GM12891 (cell line): ENCODE data around the gene GRIK3.

Source experiments
- DNase-seq: peaks from one replicate; pipeline ENCODE4 v3.0.0; 2011; ENCODE audit warnings: low spot score; ENCODE audit not compliant: insufficient read length
- FAIRE-seq: peaks from 2 replicates; lab custom pipeline; 2011; peaks lifted over from hg19 to GRCh38; lab: Jason Lieb, UNC
- PAX5 ChIP-seq: IDR thresholded peaks from 2 replicates; pipeline ENCODE4 v1.6.1; 2011; ENCODE audit warnings: low read length, moderate library complexity, mild to moderate bottlenecking; ENCODE audit not compliant: insufficient read depth, severe bottlenecking
- POLR2A ChIP-seq: IDR thresholded peaks from 2 replicates; pipeline ENCODE4 v1.6.1; 2011; ENCODE audit warnings: low read depth, low read length, control low read depth
- POLR2AphosphoS5 ChIP-seq: IDR thresholded peaks from 2 replicates; pipeline ENCODE4 v1.6.1; 2011; ENCODE audit warnings: low read depth, low read length, control low read depth
- POU2F2 ChIP-seq: IDR thresholded peaks from 2 replicates; pipeline ENCODE4 v1.6.1; 2011; ENCODE audit warnings: low read depth, mild to moderate bottlenecking, control low read depth, low read length, moderate library complexity
- SPI1 ChIP-seq: IDR thresholded peaks from 2 replicates; pipeline ENCODE4 v1.6.1; 2011; ENCODE audit warnings: low read depth, low read length, control low read depth
- TAF1 ChIP-seq: IDR thresholded peaks from 2 replicates; pipeline ENCODE4 v1.6.1; 2011; ENCODE audit warnings: low read depth, low read length, control low read depth

The GRIK3 gene

DNA sequence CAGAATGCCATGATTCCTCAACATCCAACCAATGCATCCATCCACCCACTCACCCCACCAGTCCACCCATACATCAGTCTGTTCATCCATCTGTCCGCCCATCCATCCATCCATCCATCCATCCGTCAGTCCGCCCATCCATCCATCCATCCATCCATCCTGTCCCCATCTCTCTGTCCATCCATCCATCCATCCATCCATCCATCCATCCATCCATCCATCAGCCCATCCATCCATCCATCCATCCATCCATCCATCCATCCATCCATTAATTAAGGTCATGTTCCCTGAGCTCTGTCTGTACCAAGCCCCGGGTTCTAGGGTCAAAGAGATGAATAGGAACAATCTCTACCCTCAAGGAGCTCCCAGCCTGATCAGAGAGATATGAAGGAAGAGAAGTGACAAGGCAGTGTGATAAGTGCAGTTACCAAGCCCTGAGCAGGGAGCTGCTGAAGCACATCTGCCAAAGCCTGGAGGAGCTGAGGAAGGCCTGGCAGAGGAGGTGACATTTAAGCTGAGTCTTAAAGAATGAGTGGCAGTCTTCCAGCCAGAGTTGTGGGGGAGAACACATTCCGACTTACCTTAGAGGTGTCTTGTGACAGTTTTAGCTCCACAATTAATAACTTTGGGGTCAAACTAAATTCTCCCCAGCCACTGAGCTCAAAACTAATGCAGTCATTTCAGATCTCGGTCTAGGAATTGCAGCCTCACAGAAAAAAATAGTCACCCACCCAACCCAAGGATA is 47.9 kb downstream of the GRIK3 start:
- DNase-seq, result no peak
- no peak for TF ChIP-seq POU2F2
- TF ChIP-seq PAX5, result no peak
- no peak for TF ChIP-seq SPI1
- TF ChIP-seq POLR2A, result no peak
- no peak for TF ChIP-seq POLR2AphosphoS5
- TF ChIP-seq TAF1, result no peak
- no peak for FAIRE-seq

DNA sequence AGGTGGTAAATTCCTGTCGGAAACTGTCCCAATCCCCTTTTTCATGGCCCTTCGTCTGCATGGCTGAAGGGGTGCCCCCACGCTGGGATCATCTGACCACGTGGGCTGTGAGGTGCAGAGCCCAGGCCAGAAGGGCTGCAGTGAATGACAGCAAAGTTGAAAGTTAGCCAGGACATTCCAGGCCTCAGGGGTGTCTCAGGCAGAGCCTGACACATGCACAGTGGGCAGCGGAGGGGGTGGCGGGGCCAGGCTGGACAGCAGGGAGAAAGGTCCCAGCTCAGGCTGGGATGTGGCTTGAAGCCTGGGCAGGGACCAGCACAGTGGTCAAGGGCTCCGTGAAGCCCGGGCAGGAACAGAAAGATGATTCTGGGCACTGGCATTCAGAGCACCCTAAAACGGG is 49.6 kb downstream of the GRIK3 start:
- no peak for TF ChIP-seq PAX5
- no peak for TF ChIP-seq POU2F2
- no peak for TF ChIP-seq POLR2A
- TF ChIP-seq SPI1, result no peak
- no peak for TF ChIP-seq TAF1
- TF ChIP-seq POLR2AphosphoS5, result no peak
- no peak for DNase-seq
- no peak for FAIRE-seq

DNA sequence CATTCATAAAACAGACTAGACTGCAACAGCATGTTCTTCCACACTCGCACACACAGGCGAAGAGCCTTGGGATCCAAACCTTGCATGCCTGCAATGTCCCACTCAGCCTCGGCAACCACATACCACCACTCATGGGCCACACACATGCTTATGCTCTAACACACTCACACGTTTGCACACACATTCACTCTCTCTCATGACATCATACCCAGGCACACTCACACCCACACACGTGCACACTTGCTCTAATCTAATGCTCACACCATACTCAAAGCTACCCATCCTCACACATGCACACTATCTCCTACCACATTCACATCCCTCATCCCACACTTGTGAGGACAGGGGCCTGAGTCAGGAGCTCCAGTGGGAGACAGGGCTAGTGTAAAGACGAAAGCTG is 50.3 kb downstream of the GRIK3 start:
- TF ChIP-seq POU2F2 (no peak), POLR2AphosphoS5 (no peak), PAX5 (no peak), TAF1 (no peak), POLR2A (no peak), SPI1 (no peak)
- DNase-seq, result no peak
- no peak for FAIRE-seq

DNA sequence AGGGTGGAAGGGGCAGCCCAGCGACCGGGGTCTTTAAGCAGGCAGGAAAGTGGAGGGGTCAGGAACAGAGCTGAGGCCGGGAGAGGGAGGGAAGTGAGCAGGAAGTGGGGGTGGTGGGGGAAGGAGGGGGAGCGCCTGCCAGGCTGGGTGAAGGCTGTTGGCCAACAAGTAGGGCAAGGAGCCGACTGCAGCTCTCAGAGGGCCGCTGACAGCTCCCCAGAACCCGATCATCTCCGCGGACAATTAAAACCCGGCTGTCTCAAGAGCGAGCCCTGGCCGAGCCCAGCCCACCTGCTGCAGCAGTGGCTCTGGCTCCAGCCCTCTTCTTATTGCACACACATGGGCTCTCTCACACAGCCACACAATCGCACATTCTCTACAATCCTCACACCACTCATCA is 51.6 kb downstream of the GRIK3 start:
- DNase-seq, result no peak
- FAIRE-seq, result no peak
- TF ChIP-seq SPI1 (no peak), POLR2A (no peak), POLR2AphosphoS5 (no peak), POU2F2 (no peak), TAF1 (no peak), PAX5 (no peak)

DNA sequence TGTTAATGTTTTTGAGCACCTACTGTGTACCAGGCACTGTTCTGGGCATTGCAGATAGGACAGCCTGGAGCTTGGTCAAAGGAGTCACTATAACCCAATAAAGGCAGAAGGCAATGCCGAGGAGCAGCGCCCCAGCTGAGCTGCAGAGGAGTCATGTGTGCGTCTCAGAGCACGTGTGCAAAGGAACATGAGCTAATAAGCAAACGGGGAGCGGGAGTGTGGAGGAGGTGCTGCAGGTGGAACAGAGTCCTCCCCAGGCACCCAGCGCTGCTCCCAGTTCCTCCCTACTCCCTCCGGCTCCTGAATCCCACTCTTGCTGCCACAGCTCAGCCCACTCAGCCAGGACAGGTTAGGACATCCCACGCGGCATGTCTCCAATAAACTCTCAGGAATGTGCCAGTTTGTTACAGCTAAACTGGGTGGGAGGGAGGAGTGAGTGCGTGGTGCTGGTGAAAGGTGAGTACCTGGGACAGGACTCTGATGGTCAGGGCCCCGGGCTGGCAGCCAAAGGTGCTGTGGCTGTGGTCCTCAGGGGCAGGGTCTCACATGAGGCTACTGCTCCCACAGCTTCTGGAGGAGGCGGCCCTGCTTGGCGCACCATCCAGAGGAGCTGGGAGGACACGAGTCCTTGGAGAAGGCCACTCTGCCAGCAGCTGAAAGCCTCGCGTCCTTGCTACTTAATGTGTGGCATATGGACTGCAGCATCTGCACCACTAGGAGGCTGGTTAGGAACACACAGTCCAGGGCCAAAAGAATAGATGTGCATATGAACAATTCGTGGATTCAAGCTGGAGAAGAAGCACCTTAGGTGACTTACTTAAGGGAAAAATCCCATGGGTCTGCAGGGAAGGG is 52.3 kb downstream of the GRIK3 start:
- no peak for TF ChIP-seq TAF1
- TF ChIP-seq POLR2A, result no peak
- no peak for TF ChIP-seq SPI1
- TF ChIP-seq POLR2AphosphoS5, result no peak
- no peak for TF ChIP-seq PAX5
- no peak for TF ChIP-seq POU2F2
- FAIRE-seq (no peak), DNase-seq (no peak)

DNA sequence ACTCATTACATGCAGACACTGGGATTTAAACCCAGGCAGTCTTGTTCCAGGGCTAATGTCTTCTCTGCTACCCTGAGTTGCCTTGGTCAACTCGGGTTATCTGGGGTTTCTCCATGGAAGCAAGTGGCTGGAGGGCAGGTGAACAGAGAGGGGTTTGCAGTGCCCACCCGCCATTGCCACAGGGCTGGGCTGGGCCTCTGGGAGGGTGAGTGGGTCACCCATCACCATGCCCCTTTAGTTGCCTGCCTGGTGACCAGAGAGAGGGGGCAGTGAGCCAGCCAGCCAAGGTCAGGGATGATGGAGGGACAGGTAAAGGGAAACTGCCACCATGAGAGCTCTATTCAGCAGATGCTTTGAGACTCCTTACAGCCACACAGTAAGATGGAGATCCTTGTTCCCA is 53.2 kb downstream of the GRIK3 start:
- TF ChIP-seq PAX5 (no peak), SPI1 (no peak), TAF1 (no peak), POU2F2 (no peak), POLR2A (no peak), POLR2AphosphoS5 (no peak)
- FAIRE-seq (no peak), DNase-seq (no peak)

DNA sequence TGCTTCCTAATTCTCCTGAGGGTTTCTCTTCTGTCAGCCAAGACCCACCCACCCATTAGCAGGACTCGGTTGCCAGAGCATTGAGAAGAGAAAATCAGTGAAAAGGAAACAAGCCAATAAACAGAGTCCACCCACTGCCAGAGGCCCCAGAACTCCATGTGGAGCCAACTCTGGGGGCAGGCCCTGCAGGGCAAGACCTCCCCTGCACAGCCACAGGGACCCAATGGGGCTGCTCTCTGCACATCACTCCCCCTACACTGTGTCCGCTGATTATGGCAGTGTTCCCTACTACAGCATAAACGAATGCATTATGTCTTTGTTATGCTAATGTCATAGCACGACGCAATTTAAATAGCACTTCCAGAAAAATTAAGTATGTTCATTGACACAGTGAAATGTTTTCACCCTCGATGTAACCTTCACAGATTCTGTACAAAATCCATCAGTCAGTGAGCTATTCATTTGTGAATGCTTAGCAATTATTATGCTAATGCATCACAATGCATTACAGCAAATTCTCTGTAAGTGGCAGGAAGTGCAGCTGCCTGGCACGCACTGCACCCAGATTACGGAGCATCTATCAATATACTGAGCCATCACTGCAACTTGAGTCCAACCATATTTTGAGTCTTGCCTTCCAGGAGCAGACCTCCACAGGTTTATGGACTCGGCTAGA is 56.4 kb downstream of the GRIK3 start:
- FAIRE-seq, result no peak
- TF ChIP-seq SPI1 (no peak), POLR2A (no peak), TAF1 (no peak), POLR2AphosphoS5 (no peak), POU2F2 (no peak), PAX5 (no peak)
- DNase-seq, result no peak

DNA sequence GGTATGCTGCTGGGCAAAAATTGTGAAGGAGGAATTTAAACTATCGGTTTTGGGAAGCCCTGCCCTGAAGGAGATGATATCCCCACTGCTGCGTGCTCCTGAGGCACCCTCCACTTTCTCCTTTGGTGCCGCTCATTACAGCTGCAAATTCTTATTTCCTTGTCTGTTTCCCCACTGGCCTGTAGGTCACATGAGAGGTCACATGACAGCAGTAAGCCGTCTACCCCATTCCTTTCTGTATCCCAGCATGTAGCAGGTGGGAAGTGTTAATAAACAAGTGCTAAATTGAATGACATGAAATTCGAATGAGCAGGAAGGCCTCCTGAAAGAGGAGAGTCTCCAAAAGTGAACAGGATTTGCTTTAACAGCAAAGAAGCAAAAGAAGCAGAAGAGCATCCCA is 58.7 kb downstream of the GRIK3 start:
- FAIRE-seq (no peak), DNase-seq (no peak)
- TF ChIP-seq PAX5 (no peak), SPI1 (no peak), POLR2AphosphoS5 (no peak), POU2F2 (no peak), POLR2A (no peak), TAF1 (no peak)

DNA sequence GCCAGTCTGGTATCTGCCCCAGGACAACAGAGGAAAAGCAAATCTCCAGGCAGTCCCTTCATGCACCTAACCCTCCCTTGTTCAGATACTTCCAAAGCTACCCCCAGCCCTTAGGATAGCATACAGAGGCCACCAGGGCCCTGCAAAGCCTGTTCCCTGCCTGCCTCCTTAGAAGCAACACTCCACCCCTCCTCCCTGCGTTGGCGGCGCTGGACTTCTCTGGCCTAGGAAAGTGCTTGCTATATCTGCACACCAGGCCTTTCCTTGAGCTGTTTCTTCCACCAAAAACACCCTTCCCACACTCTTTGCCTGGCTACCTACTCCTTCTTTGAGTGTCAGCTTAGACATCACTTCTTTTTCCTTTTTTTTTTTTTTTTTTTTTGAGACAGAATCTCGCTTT is 61.3 kb downstream of the GRIK3 start:
- FAIRE-seq, result no peak
- TF ChIP-seq PAX5 (no peak), TAF1 (no peak), POLR2A (no peak), SPI1 (no peak), POU2F2 (no peak), POLR2AphosphoS5 (no peak)
- DNase-seq, result no peak

DNA sequence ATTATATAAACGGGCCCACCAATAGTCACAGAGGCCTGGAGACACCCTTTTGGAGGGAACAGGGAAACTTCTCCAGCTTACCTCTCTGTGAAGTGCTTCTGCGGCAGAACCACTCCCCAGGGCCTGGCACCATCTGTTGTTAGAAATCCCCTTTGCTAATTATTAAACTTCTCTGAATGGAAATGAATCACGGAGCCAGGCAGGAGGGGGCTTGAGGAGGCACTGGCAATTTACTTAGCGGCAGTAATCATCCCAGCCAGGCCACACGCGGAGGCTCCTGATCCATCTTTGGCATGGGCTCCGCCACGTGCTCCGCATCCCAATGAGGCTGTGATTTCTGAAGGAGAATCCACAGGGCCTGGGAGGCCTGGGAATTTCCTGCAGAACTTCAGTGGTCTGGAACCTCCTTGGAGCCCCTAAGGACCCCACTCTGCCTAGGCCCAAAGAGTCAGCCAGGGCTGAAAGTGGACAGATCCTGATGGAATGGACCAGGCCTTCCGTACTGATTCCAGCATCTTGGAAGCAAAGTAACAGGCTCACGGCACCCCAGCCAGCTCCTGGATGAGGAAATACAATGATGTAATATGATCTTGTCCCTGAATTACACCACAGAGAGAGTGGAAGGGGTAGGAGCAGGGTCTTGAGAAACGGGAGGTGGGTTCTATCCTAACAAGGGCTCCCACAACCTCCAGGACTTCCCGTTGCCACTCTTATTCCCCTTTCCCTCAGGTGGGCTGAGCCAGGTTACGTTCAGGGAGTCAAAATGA is 62.3 kb downstream of the GRIK3 start:
- FAIRE-seq, result no peak
- no peak for DNase-seq

More for the DNA sequence above, 62.3 kb downstream of the GRIK3 start:
- TF ChIP-seq POLR2AphosphoS5, result no peak
- TF ChIP-seq TAF1, result no peak
- TF ChIP-seq POLR2A, result no peak
- no peak for TF ChIP-seq PAX5
- TF ChIP-seq POU2F2, result no peak
- TF ChIP-seq SPI1, result no peak
